Omental fat pad (tissue), 4 donors: ENCODE data around the gene RAMAC. TPM values are rescaled to one million over a fixed set of nuclear protein-coding genes. Genes with fewer than 3 reads are reported as not detected.

Experiments
- ATAC-seq: fragments of 150-250 bp; one replicate; pipeline ENCODE4 v1.9.1; 2016; ENCODE audit warnings: mild to moderate bottlenecking, moderate library complexity; ENCODE audit not compliant: low FRiP score
- DNase-seq: peaks from one replicate; pipeline ENCODE4 v3.0.0-alpha.2; 2019; ENCODE audit warnings: low spot score
- total RNA-seq, 4 donors: library from RNA; depleted of rRNA; stranded (reverse); fragments of >200 nt; gene quantifications; one replicate each; pipeline ENCODE4 v1.1.0, GENCODE V29; 2016
- TF ChIP-seq, protein P1 (sequence below), 3 donors: fragments of 450-650 bp; IDR thresholded peaks; one replicate each; pipeline ENCODE4 v1.5.1; 2016 to 2017; ENCODE audit warnings: antibody characterized with exemption in 3 of 3, mild to moderate bottlenecking in 3 of 3, moderate library complexity in 2 of 3

The RAMAC gene
- total RNA-seq, 4 donors from 2014 or later: 12.3 to 19.9 (median 16.4) TPM

DNA sequence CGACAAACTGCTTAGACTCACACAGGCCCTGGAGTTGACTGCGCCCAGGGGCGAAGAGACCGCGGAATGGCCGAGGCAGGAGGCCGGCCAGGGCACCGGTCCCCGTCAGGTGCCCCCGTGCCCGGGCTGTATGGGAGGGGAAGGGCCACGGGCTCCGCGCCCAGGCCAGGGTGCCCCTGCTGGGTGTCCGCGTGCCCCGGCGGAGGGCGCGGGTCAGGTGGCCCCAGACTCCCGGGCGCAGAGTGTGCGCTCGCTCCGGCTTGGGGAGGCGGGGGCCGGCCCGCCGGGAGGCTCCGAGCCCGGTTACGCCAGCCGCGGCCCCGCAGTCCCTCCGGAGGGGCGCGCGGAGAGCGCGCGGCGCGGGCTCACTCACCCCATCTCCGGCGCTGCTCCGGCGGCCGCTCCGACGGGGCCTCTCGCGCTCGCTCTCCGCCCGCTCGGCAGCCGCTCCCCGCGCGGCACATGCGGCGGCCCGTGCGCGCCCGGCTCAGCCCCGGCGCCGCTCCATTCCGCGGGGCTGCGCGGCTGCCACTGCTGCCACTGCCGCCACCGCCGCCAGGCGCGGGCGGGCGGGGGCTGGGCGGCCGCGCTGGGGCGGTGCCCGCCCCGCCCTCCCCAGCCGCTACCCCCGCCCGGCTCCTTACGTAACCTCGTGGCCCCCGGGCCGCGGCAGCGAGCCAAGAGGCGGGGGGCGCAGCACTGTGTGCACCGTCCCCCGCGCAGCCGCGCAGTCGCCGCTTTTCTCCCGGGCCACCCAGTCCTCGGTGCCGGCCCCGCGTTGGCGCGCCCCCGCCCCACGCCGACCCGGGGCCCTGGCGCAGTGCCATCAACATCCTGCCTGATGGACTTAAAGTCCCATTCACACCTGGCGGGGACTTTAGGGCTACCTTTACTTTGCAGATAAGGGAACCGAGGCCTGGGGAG, 33.6 kb upstream of the RAMAC start, which contains the start of gene HOMER2:
HOMER2 (minus strand) TSS at position 563 of the 924 bp plus-strand sequence; CDS start at position 378, 185 bp downstream.
- TF ChIP-seq, protein P1, sequence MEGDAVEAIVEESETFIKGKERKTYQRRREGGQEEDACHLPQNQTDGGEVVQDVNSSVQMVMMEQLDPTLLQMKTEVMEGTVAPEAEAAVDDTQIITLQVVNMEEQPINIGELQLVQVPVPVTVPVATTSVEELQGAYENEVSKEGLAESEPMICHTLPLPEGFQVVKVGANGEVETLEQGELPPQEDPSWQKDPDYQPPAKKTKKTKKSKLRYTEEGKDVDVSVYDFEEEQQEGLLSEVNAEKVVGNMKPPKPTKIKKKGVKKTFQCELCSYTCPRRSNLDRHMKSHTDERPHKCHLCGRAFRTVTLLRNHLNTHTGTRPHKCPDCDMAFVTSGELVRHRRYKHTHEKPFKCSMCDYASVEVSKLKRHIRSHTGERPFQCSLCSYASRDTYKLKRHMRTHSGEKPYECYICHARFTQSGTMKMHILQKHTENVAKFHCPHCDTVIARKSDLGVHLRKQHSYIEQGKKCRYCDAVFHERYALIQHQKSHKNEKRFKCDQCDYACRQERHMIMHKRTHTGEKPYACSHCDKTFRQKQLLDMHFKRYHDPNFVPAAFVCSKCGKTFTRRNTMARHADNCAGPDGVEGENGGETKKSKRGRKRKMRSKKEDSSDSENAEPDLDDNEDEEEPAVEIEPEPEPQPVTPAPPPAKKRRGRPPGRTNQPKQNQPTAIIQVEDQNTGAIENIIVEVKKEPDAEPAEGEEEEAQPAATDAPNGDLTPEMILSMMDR (IDR thresholded peaks at IDR 0.05): no peak
- ATAC-seq (peak; percentile 62), DNase-seq (no peak)

GRCh38 chr15:82958638-82959037, 27.4 kb upstream of the RAMAC start:
- DNase-seq (no peak), ATAC-seq (no peak)
- TF ChIP-seq, protein P1 (IDR thresholded peaks at IDR 0.05): no peak

- DNase-seq: no peak
- ATAC-seq: no peak
Measured at GRCh38 chr15:82959423-82959822, 26.6 kb upstream of the RAMAC start.

GRCh38 chr15:82960766-82961165, 25.2 kb upstream of the RAMAC start:
- ATAC-seq: no peak
- DNase-seq: no peak
- TF ChIP-seq, protein P1 (IDR thresholded peaks at IDR 0.05): no peak

More at GRCh38 chr15:82959423-82959822, 26.6 kb upstream of the RAMAC start:
- TF ChIP-seq, protein P1 (IDR thresholded peaks at IDR 0.05): no peak

DNA sequence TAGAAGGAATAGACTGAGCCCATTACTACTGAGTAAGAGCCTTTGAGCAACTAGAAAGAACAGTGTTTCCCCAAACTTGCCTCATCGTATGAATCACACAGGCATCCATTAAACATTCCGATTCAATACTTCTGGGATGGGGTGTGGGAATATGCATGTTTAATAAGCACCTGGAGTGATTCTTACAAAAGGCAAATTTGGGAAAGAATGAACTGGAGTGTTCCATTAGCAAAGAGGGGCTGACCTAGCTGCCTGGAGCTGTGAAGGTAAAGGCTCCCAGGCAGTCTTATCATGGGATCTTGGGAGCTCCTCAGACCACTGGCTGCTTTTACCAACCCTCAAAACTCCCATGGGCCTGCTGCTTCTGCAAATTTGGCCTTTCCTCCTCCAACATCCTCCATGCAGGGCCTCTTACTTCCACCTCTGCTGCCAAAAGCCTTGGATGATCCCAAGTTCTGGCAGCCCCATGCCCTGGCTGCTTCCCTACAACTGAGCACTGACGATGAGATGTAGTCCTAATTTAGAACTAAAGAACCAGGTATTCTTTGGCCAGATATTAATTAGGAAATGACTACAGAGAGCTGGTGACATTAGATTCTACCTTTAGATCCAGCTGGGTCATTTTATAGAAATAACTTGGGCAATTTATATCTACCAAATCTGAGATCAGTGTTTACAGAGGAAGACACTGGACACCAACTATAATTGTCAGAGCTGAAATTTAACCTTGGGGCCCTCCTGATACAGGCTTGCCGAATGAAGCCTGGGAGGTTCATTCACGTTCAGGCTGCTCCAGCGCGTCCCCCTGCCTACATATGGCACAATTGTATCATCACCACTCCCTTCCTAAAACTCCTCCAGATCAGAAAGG, 22.3 kb upstream of the RAMAC start:
- no peak for ATAC-seq
- TF ChIP-seq, protein P1 (IDR thresholded peaks at IDR 0.05): no peak

GRCh38 chr15:82964890-82965289, 21.1 kb upstream of the RAMAC start:
- no peak for DNase-seq
- TF ChIP-seq, protein P1 (IDR thresholded peaks at IDR 0.05): no peak
- ATAC-seq: no peak

More for the DNA sequence above, 22.3 kb upstream of the RAMAC start:
- no peak for DNase-seq
